Measurements from ENCODE around the gene ADGRG2.
"Not testable (repeated sequence)": the region's sequence is repeated elsewhere in the genome, so short reads cannot be mapped to it uniquely, and the experiment has no call there.

Gene ADGRG2

GRCh38 chrX:19100586-19100985, 21.7 kb downstream of the ADGRG2 start:
- DNase-seq, result no peak
- TF ChIP-seq POLR2A (IDR thresholded peaks at IDR 0.05; ENCODE audit: low read length) (no peak), GATA1 (IDR thresholded peaks at IDR 0.05; ENCODE audit: low read depth, low read length) (no peak)

- TF ChIP-seq POLR2A (IDR thresholded peaks at IDR 0.05; ENCODE audit: low read length) (no peak), GATA1 (IDR thresholded peaks at IDR 0.05; ENCODE audit: low read depth, low read length) (no peak)
- no peak for DNase-seq
These were observed 24.6 kb downstream of the ADGRG2 start for GRCh38 chrX:19097553-19098283.

- TF ChIP-seq GATA1 (IDR thresholded peaks at IDR 0.05; ENCODE audit: low read depth, low read length) (no peak), POLR2A (IDR thresholded peaks at IDR 0.05; ENCODE audit: low read length) (no peak)
- no peak for DNase-seq
These were observed 25.7 kb downstream of the ADGRG2 start for GRCh38 chrX:19096586-19096985.

- no peak for DNase-seq
- TF ChIP-seq POLR2A (IDR thresholded peaks at IDR 0.05; ENCODE audit: low read length), result no peak
- TF ChIP-seq GATA1 (IDR thresholded peaks at IDR 0.05; ENCODE audit: low read depth, low read length), result no peak
These were observed 27.6 kb downstream of the ADGRG2 start for GRCh38 chrX:19094654-19095053.

- TF ChIP-seq GATA1 (IDR thresholded peaks at IDR 0.05; ENCODE audit: low read depth, low read length), result no peak
- no peak for TF ChIP-seq POLR2A (IDR thresholded peaks at IDR 0.05; ENCODE audit: low read length)
- no peak for DNase-seq
These were observed 30.7 kb downstream of the ADGRG2 start for GRCh38 chrX:19091596-19091995.

GRCh38 chrX:19089555-19090040, 32.7 kb downstream of the ADGRG2 start:
- TF ChIP-seq POLR2A (IDR thresholded peaks at IDR 0.05; ENCODE audit: low read length), result no peak
- TF ChIP-seq GATA1 (IDR thresholded peaks at IDR 0.05; ENCODE audit: low read depth, low read length), result no peak
- DNase-seq, result no peak

GRCh38 chrX:19086102-19086772, 36.0 kb downstream of the ADGRG2 start:
- no peak for TF ChIP-seq POLR2A (IDR thresholded peaks at IDR 0.05; ENCODE audit: low read length)
- TF ChIP-seq GATA1 (IDR thresholded peaks at IDR 0.05; ENCODE audit: low read depth, low read length), result no peak
- no peak for DNase-seq

- no peak for DNase-seq
- TF ChIP-seq POLR2A (IDR thresholded peaks at IDR 0.05; ENCODE audit: low read length) (no peak), GATA1 (IDR thresholded peaks at IDR 0.05; ENCODE audit: low read depth, low read length) (no peak)
These were observed 36.6 kb downstream of the ADGRG2 start for GRCh38 chrX:19085666-19086065.

- TF ChIP-seq GATA1 (IDR thresholded peaks at IDR 0.05; ENCODE audit: low read depth, low read length) (no peak), POLR2A (IDR thresholded peaks at IDR 0.05; ENCODE audit: low read length) (no peak)
- no peak for DNase-seq
These were observed 46.5 kb downstream of the ADGRG2 start for GRCh38 chrX:19075754-19076153.

- no peak for TF ChIP-seq POLR2A (IDR thresholded peaks at IDR 0.05; ENCODE audit: low read length)
- TF ChIP-seq GATA1 (IDR thresholded peaks at IDR 0.05; ENCODE audit: low read depth, low read length), result no peak
These were observed 49.9 kb downstream of the ADGRG2 start for GRCh38 chrX:19072372-19072771.

GRCh38 chrX:19070555-19070994, 51.7 kb downstream of the ADGRG2 start:
- DNase-seq, result no peak
- TF ChIP-seq GATA1 (IDR thresholded peaks at IDR 0.05; ENCODE audit: low read depth, low read length), result no peak
- no peak for TF ChIP-seq POLR2A (IDR thresholded peaks at IDR 0.05; ENCODE audit: low read length)

More at GRCh38 chrX:19072372-19072771, 49.9 kb downstream of the ADGRG2 start:
- no peak for DNase-seq

- DNase-seq, result not testable (repeated sequence)
These were observed 55.3 kb downstream of the ADGRG2 start for GRCh38 chrX:19066987-19067386.

GRCh38 chrX:19065535-19065934, 56.7 kb downstream of the ADGRG2 start:
- TF ChIP-seq POLR2A (IDR thresholded peaks at IDR 0.05; ENCODE audit: low read length) (no peak), GATA1 (IDR thresholded peaks at IDR 0.05; ENCODE audit: low read depth, low read length) (no peak)
- DNase-seq, result no peak

- DNase-seq, result no peak
- TF ChIP-seq GATA1 (IDR thresholded peaks at IDR 0.05; ENCODE audit: low read depth, low read length) (no peak), POLR2A (IDR thresholded peaks at IDR 0.05; ENCODE audit: low read length) (no peak)
These were observed 58.1 kb downstream of the ADGRG2 start for GRCh38 chrX:19064175-19064574.

- no peak for DNase-seq
- TF ChIP-seq POLR2A (IDR thresholded peaks at IDR 0.05; ENCODE audit: low read length) (no peak), GATA1 (IDR thresholded peaks at IDR 0.05; ENCODE audit: low read depth, low read length) (no peak)
These were observed 59.2 kb downstream of the ADGRG2 start for GRCh38 chrX:19063030-19063429.
